Tongue (tissue), 2 donors: Measurements from ENCODE around the gene EHBP1L1. TPM values are rescaled to one million over a fixed set of nuclear protein-coding genes. Genes with fewer than 3 reads are reported as not detected.
A peak's percentile ranks its signal among the peaks of the same experiment; 100 is the strongest.

Source experiments
- DNase-seq: peaks from one replicate; pipeline ENCODE4 v3.0.0-alpha.2; 2015
- total RNA-seq: library from RNA; depleted of rRNA; stranded (reverse); fragments of >200 nt; gene quantifications from one replicate; pipeline ENCODE4 v1.2.3, GENCODE V29; 2014

The EHBP1L1 gene
- total RNA-seq, 1 donor from 2014 or later, result 284 TPM

- peak; percentile 69 for DNase-seq
Observed at GRCh38 chr11:65546217-65546958, 29.5 kb upstream of the EHBP1L1 start.

- DNase-seq, result no peak
Observed at GRCh38 chr11:65547446-65548125, 28.3 kb upstream of the EHBP1L1 start.

DNA sequence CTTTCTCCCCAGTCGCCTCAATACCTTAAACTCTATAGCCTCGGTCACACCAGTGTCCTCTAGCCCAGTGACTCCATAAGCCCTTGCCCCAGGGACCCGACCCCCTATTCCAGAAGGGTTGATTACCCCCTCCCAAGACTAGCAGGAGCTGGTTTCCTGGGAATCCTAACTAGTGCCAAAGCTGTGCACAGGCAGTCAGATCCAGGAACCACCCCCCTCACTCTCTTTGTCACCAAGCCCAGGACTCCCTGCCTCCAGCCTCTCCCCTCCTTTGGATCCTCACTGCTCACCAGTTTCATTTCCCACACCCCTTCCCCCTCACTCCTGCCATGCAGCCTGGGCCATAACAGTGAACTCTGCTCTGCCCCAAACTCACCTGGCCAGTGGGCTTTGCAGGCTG, 27.5 kb upstream of the EHBP1L1 start:
- no peak for DNase-seq

- no peak for DNase-seq
Observed at GRCh38 chr11:65549096-65549495, 26.8 kb upstream of the EHBP1L1 start.

DNA sequence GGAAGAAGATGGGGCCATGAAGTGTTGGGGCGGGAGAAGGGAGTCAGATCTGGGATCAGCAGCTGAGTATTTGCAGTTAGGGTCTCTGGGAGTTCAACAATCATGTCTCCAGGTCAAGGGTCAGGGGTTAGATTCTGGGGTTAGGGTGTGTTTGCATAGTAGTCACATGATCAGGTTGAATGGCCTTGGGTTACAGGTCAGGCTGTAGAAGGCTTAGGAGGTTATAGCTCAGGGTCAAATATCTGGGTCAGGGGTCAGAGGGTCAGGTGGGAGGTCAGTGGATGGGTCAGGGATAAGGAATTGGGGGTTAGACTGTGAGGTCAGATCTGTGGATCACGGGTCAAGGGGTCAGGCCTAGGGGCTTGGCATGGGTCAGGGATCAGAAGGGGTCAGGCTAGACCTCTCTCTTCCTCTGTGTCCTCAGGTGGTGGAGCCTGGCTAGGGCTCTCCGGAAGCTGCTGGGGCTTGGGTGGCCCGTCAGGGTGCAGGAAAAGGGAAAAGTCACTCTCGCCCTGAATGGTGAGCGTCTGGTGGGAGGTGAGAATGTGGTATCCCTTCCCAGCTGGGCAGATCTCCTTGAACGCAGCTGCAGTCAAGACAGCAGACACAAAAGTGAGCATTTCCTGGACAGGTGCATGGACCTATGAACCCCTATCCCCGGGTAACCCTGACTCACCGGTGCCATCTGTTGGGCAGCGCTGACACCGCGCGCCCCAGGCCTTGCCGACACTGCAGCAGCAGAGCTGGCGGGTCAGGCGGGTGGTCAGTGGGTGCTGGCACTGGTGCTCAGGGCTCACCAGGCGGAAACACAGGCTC, 24.1 kb upstream of the EHBP1L1 start:
- DNase-seq, result peak; percentile 45

- no peak for DNase-seq
Observed at GRCh38 chr11:65552388-65552951, 23.4 kb upstream of the EHBP1L1 start.

DNA sequence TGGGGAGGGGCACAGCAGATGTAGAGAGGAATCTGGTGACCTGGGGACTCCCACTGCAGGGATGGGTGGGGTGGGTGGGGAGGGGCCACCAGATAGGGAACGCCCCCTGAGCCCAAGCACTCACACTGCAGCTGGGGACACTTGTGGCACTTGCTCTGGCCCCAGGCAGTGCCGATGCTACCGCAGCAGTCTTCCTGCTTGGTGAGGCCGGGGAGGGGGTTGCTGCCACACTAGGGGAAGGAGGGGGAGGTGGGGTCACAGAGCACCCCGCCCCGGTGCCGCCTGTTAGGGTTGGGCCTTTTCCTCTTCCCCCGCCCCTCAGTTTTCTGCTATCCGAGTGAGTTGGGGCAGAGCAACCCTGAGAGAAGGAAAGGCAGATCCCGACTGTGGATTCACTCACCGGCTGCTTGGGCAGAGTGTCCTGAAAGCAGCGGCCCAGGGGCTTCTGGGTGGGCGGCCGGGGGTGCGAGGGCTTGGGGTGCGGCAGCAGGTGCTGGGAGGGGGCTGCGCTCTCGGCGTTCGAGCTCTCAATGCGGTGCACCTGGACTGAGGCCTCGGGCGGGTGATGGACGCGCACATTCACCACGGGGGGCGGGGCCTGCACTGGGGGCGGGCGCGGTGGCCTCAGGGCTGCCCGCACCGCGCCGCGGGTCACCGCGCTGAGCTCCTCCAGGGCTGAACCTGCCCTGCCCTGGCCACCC, 22.4 kb upstream of the EHBP1L1 start:
- DNase-seq, result peak; percentile 47

- no peak for DNase-seq
Observed at GRCh38 chr11:65554057-65554818, 21.6 kb upstream of the EHBP1L1 start.

DNA sequence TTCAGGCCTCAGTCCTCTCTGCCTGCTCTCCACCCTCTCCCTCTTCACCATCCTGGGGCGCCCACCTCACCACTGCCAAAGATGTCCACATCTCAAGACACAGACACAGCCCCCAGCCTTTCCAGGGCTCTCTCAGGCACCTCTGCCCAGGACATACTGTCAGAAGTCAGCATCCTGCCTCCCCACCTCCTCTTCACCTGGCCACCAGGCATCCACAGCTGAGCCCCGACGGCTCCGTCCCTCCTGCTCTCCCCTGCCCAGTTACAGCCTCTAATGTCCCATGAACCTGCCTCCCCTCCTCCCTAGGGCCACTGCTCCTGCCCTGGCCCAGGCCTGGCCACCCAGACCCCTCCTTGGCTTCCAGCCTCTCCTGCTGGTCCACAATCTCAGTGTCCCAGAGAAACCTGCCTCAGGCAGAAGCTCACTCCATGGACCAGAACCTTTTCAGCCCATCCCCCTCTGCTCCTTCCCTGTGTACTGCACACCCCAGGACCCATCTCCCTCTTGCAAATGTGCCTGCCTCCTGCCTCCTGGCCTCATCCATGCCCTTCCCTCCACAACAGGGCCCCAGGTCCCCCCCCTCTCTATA, 20.9 kb upstream of the EHBP1L1 start:
- no peak for DNase-seq

DNA sequence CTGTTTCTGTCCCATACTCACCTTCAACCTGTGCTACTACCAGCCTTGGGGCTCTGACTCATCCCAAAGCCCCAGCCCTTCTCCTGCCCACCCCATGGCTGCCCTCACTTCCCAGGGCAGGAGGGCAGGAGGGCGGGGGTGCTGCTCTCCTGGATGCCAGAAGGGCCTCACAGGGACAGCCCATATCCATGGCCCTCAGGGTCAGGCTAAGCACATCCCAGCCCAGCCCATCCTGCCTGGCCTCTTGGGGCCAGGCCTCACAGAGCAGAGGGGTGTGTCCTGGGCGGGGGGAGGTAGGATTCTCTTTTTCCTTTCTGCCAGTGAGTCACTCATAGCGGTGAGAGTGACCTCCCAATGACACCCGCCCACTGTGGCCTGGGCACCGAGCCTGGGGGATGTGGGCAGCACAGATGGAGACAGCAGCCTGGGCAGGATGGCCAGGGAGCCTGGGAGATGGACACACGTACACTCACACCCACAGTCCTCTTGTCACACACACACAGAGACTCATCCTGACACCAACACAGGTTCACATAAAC, 20.1 kb upstream of the EHBP1L1 start:
- DNase-seq, result no peak

- no peak for DNase-seq
Observed at GRCh38 chr11:65556470-65557279, 19.2 kb upstream of the EHBP1L1 start.

GRCh38 chr11:65557280-65558001, 18.4 kb upstream of the EHBP1L1 start:
- DNase-seq, result no peak

DNA sequence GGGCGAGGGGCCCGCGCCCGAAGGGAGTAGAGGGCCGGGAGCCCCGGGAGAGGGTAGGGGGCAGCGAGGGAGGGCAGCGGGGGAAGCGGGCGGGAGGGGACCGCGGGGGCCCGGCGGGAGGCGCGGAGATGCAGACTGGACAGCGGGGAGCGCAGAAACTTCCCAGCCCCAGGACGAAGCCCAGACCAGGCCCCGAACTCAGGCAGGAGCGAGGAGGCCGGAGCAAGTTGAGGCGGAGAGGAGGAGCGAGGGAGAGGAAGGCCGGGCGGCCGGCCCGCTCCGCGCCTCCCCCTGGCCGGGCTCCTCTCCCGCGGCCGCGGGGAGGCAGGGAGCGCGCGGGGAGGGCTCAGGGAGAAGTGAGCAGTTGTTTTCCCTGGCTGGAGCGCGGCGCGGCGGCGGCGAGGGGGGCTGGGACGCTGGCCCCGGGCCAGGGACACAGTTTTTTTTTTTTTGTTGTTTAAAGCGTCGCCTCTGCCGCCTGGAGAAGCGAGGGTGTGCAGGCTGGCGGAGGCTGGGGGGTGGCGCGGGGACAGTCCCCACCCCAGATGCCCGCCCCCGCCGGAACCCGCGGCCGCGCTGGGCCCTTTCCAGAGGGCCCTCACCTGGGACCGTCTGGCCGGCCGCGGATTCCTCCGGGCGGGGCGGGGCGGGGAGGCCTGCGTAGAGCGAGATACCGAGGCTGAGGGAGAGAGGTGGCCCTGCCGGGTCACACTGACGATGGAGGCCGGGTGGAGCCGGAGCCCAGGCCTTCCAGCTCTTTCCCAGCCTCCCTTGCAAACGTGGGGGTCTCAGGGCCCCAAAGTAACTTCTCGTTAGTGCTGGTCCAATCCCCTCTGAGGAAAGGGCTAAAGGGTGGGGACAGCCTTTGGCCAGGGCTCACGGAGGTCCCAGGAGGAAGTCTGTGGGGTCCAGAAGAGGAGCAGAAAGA, 17.6 kb upstream of the EHBP1L1 start, which contains the start of gene LTBP3:
TSS of gene LTBP3 (minus strand) at position 358 of the 928 bp plus-strand sequence. CDS start 400 bp downstream, outside the sequence.
- peak; percentile 94 for DNase-seq

- DNase-seq, result no peak
Observed at GRCh38 chr11:65558930-65559509, 16.8 kb upstream of the EHBP1L1 start.

GRCh38 chr11:65559535-65559934, 16.3 kb upstream of the EHBP1L1 start:
- DNase-seq, result no peak

DNA sequence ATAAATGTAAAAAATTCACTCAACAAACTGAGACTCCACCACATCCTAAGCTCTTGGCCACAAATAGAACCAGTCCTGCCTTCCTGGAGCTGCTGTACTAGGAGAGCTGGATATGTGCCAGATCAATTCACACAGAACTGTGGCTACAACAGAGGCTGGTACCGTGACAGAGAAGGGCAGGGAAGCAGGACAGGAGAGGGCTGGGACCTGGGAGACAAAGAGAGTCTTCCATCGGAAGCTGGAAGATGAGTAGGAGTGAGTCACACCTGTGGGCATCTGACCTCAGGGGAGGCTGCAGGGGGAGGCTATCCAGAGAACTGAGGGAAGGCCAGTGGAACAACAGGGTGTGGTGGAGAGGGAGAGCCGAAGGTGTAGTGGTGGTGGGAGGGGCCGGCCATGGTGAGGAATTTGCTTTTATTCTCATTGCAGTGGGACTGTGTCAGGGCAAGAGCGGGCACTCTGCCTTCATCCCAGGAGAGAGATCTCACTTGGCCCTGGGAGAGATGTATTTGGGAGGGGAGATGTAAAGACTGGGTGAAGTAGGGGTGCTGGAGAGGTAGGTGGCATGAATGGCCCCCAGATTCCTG, 15.8 kb upstream of the EHBP1L1 start:
- peak; percentile 58 for DNase-seq
